GM23338 (cell line): ENCODE results near the gene PCP2. TPM values are rescaled to one million over a fixed set of nuclear protein-coding genes. Genes with fewer than 3 reads are reported as not detected.

Experiments used
- ATAC-seq: fragments of 200-7000 bp; cut with Tn5 transposase; 3 replicates; pipeline ENCODE4 v1.9.1; 2020
- DNase-seq: peaks from one replicate; pipeline ENCODE4 v3.0.0-alpha.2; 2015; ENCODE audit warnings: low spot score
- H2AFZ ChIP-seq: fragments of 200-600 bp; sonication (generic); 2 replicates; pipeline ENCODE4 v1.8.0; 2016; ENCODE audit warnings: antibody characterized with exemption, mild to moderate bottlenecking, moderate library complexity
- H3F3A ChIP-seq: fragments of 200-600 bp; sonication (generic); replicated peaks from 2 replicates; pipeline ENCODE4 v1.8.0; 2017; ENCODE audit warnings: antibody characterized with exemption, mixed run types, low read depth
- H3K27ac ChIP-seq: fragments of 200-600 bp; sonication (generic); 2 replicates; pipeline ENCODE4 v1.6.1; 2016; ENCODE audit warnings: low read depth
- H3K27me3 ChIP-seq: fragments of 200-600 bp; sonication (generic); 2 replicates; pipeline ENCODE4 v1.8.0; 2016; ENCODE audit warnings: mild to moderate bottlenecking, mixed run types, moderate library complexity; ENCODE audit not compliant: insufficient read depth
- H3K36me3 ChIP-seq: fragments of 200-600 bp; sonication (generic); 2 replicates; pipeline ENCODE4 v1.8.0; 2016; ENCODE audit warnings: mild to moderate bottlenecking; ENCODE audit not compliant: insufficient read depth
- H3K4me1 ChIP-seq: fragments of 200-600 bp; sonication (generic); 2 replicates; pipeline ENCODE4 v1.8.0; 2016; ENCODE audit warnings: mild to moderate bottlenecking, moderate library complexity; ENCODE audit not compliant: insufficient read depth
- H3K4me2 ChIP-seq: fragments of 200-600 bp; sonication (generic); 2 replicates; pipeline ENCODE4 v1.7.1; 2017; ENCODE audit warnings: mixed run types
- H3K4me3 ChIP-seq: fragments of 200-600 bp; sonication (generic); 2 replicates; pipeline ENCODE4 v1.6.1; 2016; ENCODE audit warnings: mixed run types
- H3K79me2 ChIP-seq: fragments of 200-600 bp; sonication (generic); replicated peaks from 2 replicates; pipeline ENCODE4 v1.8.0; 2017; ENCODE audit warnings: mild to moderate bottlenecking; ENCODE audit not compliant: insufficient read depth
- H3K9me2 ChIP-seq: fragments of 200-600 bp; sonication (generic); 2 replicates; pipeline ENCODE4 v1.8.0; 2017; ENCODE audit not compliant: insufficient read depth
- H4K20me1 ChIP-seq: fragments of 200-600 bp; sonication (generic); replicated peaks from 2 replicates; pipeline ENCODE4 v1.8.0; 2017; ENCODE audit warnings: mild to moderate bottlenecking; ENCODE audit not compliant: insufficient read depth
- H3K27ac Mint-ChIP-seq: 2 replicates; pipeline ENCODE4 v1.8.0; 2020; ENCODE audit warnings: inconsistent platforms, mild to moderate bottlenecking, moderate library complexity, mixed read lengths
- H3K27me3 Mint-ChIP-seq: 3 replicates; pipeline ENCODE4 v1.8.0; 2022; ENCODE audit warnings: low read depth, mild to moderate bottlenecking, moderate library complexity, mixed read lengths, inconsistent platforms; ENCODE audit not compliant: insufficient read depth, poor library complexity
- H3K36me3 Mint-ChIP-seq: 3 replicates; pipeline ENCODE4 v1.8.0; 2021; ENCODE audit warnings: low read depth, mild to moderate bottlenecking, inconsistent platforms, moderate library complexity, mixed read lengths
- H3K4me1 Mint-ChIP-seq: 3 replicates; pipeline ENCODE4 v1.8.0; 2020; ENCODE audit warnings: mild to moderate bottlenecking, inconsistent platforms, mixed read lengths
- H3K4me3 Mint-ChIP-seq: 3 replicates; pipeline ENCODE4 v1.8.0; 2021; ENCODE audit warnings: moderate library complexity, mild to moderate bottlenecking, inconsistent platforms, mixed read lengths
- H3K9me3 Mint-ChIP-seq: 3 replicates; pipeline ENCODE4 v1.8.0; 2020; ENCODE audit warnings: moderate library complexity, mild to moderate bottlenecking, inconsistent platforms, mixed read lengths
- CREB1 ChIP-seq: fragments of 250-450 bp; sonication (Bioruptor Pico); IDR thresholded peaks from 2 replicates; pipeline ENCODE4 v1.5.0; 2020; ENCODE audit warnings: low read depth, mild to moderate bottlenecking, moderate library complexity
- CTCF ChIP-seq, 2 experiments: fragments of 200-600 bp in 1 of 2; sonication (generic) in 1 of 2; conservative IDR thresholded peaks; 2 replicates each; pipeline versions ENCODE4 v1.5.1 to v1.6.1; 2016 to 2017; ENCODE audit warnings: antibody characterized with exemption in 2 of 2, low read depth in 2 of 2, mild to moderate bottlenecking in 2 of 2, moderate library complexity in 1 of 2
- EZH2 ChIP-seq: fragments of 200-600 bp; sonication (generic); IDR thresholded peaks from one replicate; pipeline ENCODE4 v1.8.0; 2017; ENCODE audit warnings: antibody characterized with exemption, mild to moderate bottlenecking, low read depth; ENCODE audit not compliant: unreplicated experiment
- JUNB ChIP-seq: IDR thresholded peaks from one replicate; pipeline ENCODE4 v1.6.1; 2016; ENCODE audit warnings: antibody characterized with exemption; ENCODE audit not compliant: unreplicated experiment
- NANOG ChIP-seq: IDR thresholded peaks from 2 replicates; pipeline ENCODE4 v1.6.1; 2016; ENCODE audit warnings: antibody characterized with exemption, borderline replicate concordance
- POLR2AphosphoS5 ChIP-seq: IDR thresholded peaks from 2 replicates; pipeline ENCODE4 v1.6.1; 2016; ENCODE audit warnings: antibody characterized with exemption, low read depth
- STAT1 ChIP-seq: IDR thresholded peaks from one replicate; pipeline ENCODE4 v1.6.1; 2016; ENCODE audit warnings: antibody characterized with exemption; ENCODE audit not compliant: unreplicated experiment
- ZNF114 ChIP-seq: fragments of 250-450 bp; sonication (Bioruptor Pico); IDR thresholded peaks from 2 replicates; pipeline ENCODE4 v1.5.0; 2020; ENCODE audit warnings: mild to moderate bottlenecking, moderate library complexity
- ZNF331 ChIP-seq: fragments of 250-450 bp; sonication (Bioruptor Pico); IDR thresholded peaks from 2 replicates; pipeline ENCODE4 v1.5.0; 2020; ENCODE audit warnings: low read depth, mild to moderate bottlenecking, moderate library complexity
- polyA plus RNA-seq: library from polyadenylated mRNA; unstranded; fragments of >200 nt; fragmentation: Nextera tagmentation; extraction: Ambion mirVana; gene quantifications from 2 replicates; pipeline ENCODE4 v1.2.1, GENCODE V29; 2016
- total RNA-seq: library from RNA; depleted of rRNA; stranded (reverse); fragments of >200 nt; shearing (Covaris generic); gene quantifications from 2 replicates; pipeline ENCODE4 v1.2.3, GENCODE V29; 2014
- TF ChIP-seq, protein P1 (sequence below): IDR thresholded peaks from 2 replicates; pipeline ENCODE4 v1.6.1; 2016; ENCODE audit warnings: antibody characterized with exemption
- TF ChIP-seq, protein P2 (sequence below): fragments of 250-450 bp; sonication (Bioruptor Pico); IDR thresholded peaks from 2 replicates; pipeline ENCODE4 v1.5.0; 2020; ENCODE audit warnings: mild to moderate bottlenecking, moderate library complexity

Gene PCP2
- total and polyA plus RNA-seq, 2 experiments from 2014 or later: not detected

DNA sequence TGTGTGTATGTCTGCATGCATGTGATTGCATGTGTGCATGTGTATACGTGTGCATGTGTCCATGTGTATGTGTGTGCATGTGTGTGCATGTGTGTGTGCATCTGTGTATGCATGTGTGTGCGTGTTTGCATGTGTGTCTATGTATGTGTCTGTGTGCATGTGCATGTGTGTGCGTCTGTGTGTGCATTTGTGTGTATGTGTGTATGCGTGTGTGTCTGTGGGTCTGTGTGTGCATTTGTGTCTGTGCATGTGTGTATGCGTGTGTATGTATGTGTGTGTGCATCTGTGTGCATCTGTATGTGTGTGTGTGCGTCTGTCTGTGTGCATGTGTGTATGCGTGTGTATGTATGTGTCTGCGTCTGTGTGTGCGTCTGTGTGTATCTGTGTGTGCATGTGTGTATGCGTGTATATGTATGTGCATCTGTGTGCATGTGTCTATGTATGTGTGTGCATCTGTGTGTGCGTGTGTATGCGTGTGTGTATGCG lies 6.4 kb upstream of the PCP2 start:
- peaks cover 26% of the 10 kb centered on the region for H3K27me3 Mint-ChIP-seq

GRCh38 chr19:7638802-7639465 lies 5.4 kb upstream of the PCP2 start:
- H3K4me2 ChIP-seq: no peak overlapping the region
- no peak for ATAC-seq
- H3K9me2 ChIP-seq: no peaks in the 10 kb centered on the region
- no peak overlapping the region for H3K27ac Mint-ChIP-seq
- H3K27ac ChIP-seq: no peak overlapping the region
- H3K4me3 ChIP-seq: no peak overlapping the region
- H3K27me3 Mint-ChIP-seq: peaks cover 26% of the 10 kb centered on the region
- H3K4me1 Mint-ChIP-seq: no peaks in the 10 kb centered on the region; the same call in 2 of the 3 replicates
- peaks cover 9% of the 10 kb centered on the region for H3F3A ChIP-seq
- H3K4me3 Mint-ChIP-seq: no peak overlapping the region
- no peaks in the 10 kb centered on the region for H3K4me1 ChIP-seq
- DNase-seq: no peak
- no peaks in the 10 kb centered on the region; the same call in 1 of the 2 replicates for H4K20me1 ChIP-seq
- H3K9me3 Mint-ChIP-seq: no peaks in the 10 kb centered on the region; the same call in 2 of the 3 replicates
- H3K36me3 Mint-ChIP-seq: no peaks in the 10 kb centered on the region
- H3K79me2 ChIP-seq: no peaks in the 10 kb centered on the region
- no peaks in the 10 kb centered on the region for H3K36me3 ChIP-seq
- peaks cover 24% of the 10 kb centered on the region for H3K27me3 ChIP-seq
- H2AFZ ChIP-seq: no peak overlapping the region
- TF ChIP-seq JUNB (no peak), CTCF (conservative IDR thresholded peaks at IDR 0.05; ENCODE audit: low read depth in 2 of 2) (no peak), POLR2AphosphoS5 (no peak), CREB1 (CRISPR knock-in tag) (no peak), ZNF331 (no peak)
- TF ChIP-seq, protein P1, sequence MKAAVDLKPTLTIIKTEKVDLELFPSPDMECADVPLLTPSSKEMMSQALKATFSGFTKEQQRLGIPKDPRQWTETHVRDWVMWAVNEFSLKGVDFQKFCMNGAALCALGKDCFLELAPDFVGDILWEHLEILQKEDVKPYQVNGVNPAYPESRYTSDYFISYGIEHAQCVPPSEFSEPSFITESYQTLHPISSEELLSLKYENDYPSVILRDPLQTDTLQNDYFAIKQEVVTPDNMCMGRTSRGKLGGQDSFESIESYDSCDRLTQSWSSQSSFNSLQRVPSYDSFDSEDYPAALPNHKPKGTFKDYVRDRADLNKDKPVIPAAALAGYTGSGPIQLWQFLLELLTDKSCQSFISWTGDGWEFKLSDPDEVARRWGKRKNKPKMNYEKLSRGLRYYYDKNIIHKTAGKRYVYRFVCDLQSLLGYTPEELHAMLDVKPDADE: no peak
- TF ChIP-seq, protein P2, sequence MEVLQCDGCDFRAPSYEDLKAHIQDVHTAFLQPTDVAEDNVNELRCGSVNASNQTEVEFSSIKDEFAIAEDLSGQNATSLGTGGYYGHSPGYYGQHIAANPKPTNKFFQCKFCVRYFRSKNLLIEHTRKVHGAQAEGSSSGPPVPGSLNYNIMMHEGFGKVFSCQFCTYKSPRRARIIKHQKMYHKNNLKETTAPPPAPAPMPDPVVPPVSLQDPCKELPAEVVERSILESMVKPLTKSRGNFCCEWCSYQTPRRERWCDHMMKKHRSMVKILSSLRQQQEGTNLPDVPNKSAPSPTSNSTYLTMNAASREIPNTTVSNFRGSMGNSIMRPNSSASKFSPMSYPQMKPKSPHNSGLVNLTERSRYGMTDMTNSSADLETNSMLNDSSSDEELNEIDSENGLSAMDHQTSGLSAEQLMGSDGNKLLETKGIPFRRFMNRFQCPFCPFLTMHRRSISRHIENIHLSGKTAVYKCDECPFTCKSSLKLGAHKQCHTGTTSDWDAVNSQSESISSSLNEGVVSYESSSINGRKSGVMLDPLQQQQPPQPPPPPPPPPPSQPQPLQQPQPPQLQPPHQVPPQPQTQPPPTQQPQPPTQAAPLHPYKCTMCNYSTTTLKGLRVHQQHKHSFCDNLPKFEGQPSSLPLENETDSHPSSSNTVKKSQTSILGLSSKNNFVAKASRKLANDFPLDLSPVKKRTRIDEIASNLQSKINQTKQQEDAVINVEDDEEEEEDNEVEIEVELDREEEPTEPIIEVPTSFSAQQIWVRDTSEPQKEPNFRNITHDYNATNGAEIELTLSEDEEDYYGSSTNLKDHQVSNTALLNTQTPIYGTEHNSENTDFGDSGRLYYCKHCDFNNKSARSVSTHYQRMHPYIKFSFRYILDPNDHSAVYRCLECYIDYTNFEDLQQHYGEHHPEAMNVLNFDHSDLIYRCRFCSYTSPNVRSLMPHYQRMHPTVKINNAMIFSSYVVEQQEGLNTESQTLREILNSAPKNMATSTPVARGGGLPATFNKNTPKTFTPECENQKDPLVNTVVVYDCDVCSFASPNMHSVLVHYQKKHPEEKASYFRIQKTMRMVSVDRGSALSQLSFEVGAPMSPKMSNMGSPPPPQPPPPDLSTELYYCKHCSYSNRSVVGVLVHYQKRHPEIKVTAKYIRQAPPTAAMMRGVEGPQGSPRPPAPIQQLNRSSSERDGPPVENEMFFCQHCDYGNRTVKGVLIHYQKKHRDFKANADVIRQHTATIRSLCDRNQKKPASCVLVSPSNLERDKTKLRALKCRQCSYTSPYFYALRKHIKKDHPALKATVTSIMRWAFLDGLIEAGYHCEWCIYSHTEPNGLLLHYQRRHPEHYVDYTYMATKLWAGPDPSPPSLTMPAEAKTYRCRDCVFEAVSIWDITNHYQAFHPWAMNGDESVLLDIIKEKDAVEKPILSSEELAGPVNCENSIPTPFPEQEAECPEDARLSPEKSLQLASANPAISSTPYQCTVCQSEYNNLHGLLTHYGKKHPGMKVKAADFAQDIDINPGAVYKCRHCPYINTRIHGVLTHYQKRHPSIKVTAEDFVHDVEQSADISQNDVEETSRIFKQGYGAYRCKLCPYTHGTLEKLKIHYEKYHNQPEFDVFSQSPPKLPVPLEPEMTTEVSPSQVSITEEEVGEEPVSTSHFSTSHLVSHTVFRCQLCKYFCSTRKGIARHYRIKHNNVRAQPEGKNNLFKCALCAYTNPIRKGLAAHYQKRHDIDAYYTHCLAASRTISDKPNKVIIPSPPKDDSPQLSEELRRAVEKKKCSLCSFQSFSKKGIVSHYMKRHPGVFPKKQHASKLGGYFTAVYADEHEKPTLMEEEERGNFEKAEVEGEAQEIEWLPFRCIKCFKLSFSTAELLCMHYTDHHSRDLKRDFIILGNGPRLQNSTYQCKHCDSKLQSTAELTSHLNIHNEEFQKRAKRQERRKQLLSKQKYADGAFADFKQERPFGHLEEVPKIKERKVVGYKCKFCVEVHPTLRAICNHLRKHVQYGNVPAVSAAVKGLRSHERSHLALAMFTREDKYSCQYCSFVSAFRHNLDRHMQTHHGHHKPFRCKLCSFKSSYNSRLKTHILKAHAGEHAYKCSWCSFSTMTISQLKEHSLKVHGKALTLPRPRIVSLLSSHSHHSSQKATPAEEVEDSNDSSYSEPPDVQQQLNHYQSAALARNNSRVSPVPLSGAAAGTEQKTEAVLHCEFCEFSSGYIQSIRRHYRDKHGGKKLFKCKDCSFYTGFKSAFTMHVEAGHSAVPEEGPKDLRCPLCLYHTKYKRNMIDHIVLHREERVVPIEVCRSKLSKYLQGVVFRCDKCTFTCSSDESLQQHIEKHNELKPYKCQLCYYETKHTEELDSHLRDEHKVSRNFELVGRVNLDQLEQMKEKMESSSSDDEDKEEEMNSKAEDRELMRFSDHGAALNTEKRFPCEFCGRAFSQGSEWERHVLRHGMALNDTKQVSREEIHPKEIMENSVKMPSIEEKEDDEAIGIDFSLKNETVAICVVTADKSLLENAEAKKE (CRISPR knock-in tag): no peak

More for the DNA sequence above, 6.4 kb upstream of the PCP2 start:
- DNase-seq (no peak), ATAC-seq (no peak)
- H3K36me3 Mint-ChIP-seq: no peaks in the 10 kb centered on the region
- H3F3A ChIP-seq: peaks cover 9% of the 10 kb centered on the region
- peaks cover 18% of the 10 kb centered on the region for H3K27me3 ChIP-seq
- no peaks in the 10 kb centered on the region; the same call in 1 of the 2 replicates for H4K20me1 ChIP-seq
- TF ChIP-seq CREB1 (CRISPR knock-in tag): no peak
- no peak for TF ChIP-seq NANOG
- TF ChIP-seq JUNB: no peak
- TF ChIP-seq ZNF331: no peak
- no peak for TF ChIP-seq STAT1
- TF ChIP-seq EZH2: no peak
- TF ChIP-seq, protein P1: no peak
- TF ChIP-seq ZNF114 (CRISPR knock-in tag): no peak
- no peak for TF ChIP-seq POLR2AphosphoS5
- H3K27ac ChIP-seq: no peak overlapping the region
- no peaks in the 10 kb centered on the region; the same call in 2 of the 3 replicates for H3K4me1 Mint-ChIP-seq
- no peaks in the 10 kb centered on the region for H3K79me2 ChIP-seq
- no peaks in the 10 kb centered on the region; the same call in 2 of the 3 replicates for H3K9me3 Mint-ChIP-seq
- no peaks in the 10 kb centered on the region for H3K9me2 ChIP-seq
- no peak overlapping the region for H3K4me3 ChIP-seq
- no peak overlapping the region for H3K4me3 Mint-ChIP-seq
- H2AFZ ChIP-seq: no peak overlapping the region
- no peaks in the 10 kb centered on the region for H3K36me3 ChIP-seq
- no peak overlapping the region for H3K4me2 ChIP-seq
- H3K4me1 ChIP-seq: no peaks in the 10 kb centered on the region
- H3K27ac Mint-ChIP-seq: no peak overlapping the region
